Amniotic stem cell (primary cell): ENCODE measurements around the gene PDE6A.

ENCODE experiments used
- DNase-seq: peaks from one replicate; lab custom pipeline; 2025; lab: John Stamatoyannopoulos, UW

The PDE6A gene

DNA sequence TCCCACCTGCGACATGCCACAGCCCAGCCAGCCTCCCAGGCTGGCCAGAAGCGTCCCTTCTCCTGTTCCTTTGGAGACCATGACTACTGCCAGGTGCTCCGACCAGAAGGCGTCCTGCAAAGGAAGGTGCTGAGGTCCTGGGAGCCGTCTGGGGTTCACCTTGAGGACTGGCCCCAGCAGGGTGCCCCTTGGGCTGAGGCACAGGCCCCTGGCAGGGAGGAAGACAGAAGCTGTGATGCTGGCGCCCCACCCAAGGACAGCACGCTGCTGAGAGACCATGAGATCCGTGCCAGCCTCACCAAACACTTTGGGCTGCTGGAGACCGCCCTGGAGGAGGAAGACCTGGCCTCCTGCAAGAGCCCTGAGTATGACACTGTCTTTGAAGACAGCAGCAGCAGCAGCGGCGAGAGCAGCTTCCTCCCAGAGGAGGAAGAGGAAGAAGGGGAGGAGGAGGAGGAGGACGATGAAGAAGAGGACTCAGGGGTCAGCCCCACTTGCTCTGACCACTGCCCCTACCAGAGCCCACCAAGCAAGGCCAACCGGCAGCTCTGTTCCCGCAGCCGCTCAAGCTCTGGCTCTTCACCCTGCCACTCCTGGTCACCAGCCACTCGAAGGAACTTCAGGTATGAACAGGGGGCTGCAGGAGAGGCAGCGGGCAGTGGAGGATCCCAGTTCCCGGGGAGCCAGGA is 108.0 kb downstream of the PDE6A start:
- DNase-seq: no peak

DNA sequence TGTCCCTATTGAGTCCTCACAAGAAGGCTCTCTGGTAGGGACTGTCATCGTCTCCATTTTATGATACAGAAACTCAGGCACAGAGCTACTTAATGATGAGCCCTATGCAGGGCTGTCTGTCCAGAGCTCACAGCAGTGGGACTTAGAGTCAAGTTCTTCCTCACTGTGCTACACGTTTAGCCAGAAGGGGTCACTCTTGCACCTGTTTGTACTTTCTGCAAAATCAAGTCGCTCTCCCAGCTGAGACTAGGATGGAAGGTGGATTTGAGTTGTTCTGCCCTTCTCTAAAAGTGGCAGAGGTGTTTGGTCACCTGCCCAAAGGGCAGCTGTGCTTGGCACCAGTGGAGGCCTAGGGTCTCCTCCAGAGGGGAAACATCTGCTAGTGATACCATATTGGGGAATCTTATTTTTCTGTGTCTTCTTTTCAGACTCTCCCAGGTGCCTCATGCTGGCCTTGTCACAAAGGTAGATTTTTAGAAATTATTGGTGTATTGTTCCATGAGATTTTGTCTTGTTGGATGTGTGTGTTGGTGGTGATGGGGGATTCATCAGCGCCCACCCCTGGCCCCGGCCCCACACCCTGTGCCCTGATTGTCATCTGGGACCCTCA is 110.2 kb downstream of the PDE6A start:
- peak; percentile 72 for DNase-seq

DNA sequence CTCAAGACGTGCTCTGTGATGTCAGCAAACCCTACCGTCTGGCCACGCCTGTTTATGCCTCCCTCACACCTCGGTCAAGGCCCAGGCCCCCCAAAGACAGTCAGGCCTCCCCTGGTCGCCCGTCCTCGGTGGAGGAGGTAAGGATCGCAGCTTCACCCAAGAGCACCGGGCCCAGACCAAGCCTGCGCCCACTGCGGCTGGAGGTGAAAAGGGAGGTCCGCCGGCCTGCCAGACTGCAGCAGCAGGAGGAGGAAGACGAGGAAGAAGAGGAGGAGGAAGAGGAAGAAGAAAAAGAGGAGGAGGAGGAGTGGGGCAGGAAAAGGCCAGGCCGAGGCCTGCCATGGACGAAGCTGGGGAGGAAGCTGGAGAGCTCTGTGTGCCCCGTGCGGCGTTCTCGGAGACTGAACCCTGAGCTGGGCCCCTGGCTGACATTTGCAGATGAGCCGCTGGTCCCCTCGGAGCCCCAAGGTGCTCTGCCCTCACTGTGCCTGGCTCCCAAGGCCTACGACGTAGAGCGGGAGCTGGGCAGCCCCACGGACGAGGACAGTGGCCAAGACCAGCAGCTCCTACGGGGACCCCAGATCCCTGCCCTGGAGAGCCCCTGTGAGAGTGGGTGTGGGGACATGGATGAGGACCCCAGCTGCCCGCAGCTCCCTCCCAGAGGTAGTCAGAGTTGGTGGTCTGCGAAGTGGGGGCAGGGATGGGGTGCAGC is 111.3 kb downstream of the PDE6A start:
- DNase-seq: no peak

DNA sequence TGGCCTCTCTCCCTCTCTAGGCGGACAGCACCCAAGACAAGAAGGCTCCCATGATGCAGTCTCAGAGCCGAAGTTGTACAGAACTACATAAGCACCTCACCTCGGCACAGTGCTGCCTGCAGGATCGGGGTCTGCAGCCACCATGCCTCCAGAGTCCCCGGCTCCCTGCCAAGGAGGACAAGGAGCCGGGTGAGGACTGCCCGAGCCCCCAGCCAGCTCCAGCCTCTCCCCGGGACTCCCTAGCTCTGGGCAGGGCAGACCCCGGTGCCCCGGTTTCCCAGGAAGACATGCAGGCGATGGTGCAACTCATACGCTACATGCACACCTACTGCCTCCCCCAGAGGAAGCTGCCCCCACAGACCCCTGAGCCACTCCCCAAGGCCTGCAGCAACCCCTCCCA is 112.0 kb downstream of the PDE6A start:
- DNase-seq: no peak

DNA sequence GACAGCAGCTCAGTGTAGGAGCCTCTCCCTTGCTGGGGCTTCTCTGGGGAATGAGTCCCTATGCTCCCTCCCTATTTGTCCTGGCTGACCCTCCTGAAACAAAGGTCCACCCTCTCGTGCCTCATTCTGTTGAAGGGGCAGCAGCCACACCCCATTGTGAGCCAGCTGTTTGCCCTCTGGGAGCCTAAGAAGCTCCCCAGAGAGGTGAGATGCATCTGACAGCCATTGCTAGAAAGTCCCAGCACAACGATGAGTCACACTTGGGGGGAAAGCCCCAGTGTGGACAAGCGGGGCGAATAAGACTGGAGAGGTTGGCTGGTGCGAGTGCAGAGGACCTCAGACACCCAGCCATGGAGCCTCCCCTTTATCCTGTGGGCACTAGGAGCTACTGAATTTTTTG is 113.1 kb downstream of the PDE6A start:
- DNase-seq: peak; percentile 4

DNA sequence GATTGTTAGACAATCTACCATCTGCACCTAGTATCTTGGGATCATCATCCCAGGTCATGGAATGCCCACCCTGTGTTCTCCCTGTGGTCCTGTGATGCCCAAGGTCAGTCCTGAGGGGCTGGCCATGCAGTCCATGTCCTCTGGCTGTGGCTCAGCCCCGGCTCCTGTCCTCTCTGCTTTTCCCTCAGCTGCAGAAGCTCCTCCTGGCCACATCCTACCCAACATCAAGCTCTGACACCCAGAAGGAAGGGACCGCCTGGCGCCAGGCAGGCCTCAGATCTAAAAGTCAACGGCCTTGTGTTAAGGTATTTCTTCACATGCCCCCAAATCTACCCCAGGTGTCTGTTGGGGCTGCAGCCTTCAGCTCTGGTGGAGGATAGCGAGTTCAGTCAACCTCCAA is 114.0 kb downstream of the PDE6A start:
- no peak for DNase-seq

DNA sequence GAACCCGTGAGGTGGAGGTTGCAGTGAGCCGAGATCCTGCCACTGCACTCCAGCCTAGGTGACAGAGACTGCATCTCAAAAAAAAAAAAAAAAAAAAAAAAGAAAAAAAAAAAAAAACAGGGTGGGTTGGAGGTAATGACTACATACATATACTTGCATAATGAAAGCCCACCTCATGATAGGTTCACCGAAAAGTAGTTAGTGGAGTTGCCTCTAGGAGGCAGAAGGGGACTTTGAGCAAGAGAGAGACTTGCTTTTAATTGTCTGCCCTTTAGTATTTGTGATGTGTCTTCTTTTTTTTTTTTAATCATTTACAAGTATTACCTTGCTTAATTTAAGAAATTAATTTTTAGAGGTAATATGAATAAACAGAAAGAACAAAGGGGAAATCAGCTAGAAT is 114.6 kb downstream of the PDE6A start:
- DNase-seq: no peak

DNA sequence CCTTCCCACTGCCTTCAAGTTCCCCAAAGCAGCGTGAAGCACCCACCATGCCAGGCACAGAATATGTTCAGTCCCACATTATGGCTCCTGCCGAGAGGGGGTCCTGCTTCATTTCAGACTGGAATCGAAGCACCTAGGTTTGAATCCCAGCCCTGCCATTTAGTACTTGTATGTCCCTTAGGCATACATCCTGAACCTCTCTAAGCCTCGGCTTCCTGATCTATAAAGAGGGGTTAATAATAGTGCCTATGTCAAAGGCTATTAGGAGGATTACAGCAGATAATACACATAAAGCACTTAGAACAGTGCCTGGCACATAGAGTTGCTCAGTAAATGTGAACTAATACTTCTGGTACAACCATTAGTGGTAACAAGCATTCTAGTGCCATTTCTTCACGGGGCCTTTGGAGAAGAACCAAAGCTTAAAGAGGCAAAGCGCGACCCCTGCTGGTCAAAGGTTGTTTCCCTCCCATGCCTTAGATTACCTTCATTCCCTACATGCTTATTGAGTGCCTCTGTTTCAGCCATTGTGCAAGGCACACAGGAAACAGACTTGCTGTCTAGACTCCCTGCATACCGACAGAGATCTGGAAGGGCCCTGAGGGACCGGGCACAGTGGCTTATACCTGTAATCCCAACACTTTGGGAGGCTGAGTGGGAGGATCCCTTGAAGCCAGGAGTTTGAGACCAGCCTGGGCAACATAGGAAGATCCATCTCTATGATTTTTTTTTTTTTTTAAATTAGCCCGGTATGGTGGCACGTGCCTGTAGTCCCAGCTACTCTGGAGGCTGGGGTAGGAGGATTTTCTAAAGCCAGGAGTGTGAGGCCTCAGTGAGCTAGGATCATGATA is 116.2 kb downstream of the PDE6A start:
- DNase-seq: peak; percentile 72

DNA sequence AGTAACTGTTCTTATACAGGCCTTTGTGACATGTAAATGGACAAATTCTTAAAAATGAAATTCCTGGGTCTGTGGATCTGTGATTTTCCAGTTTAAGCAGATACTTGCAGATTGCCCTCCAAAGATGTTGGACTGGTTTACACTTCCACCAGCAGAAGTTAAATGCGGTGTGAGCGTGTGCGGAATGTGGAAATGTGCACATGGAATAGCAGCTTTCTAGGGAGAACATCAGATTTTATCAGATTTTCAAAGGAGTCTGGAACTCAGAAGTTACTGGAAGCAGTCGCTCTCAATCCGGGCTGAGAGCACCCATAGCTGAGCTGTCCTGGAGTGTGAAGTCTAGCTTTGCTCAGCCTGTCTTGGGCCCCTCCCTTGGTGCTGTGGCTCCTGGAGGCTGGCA is 117.0 kb downstream of the PDE6A start:
- no peak for DNase-seq

DNA sequence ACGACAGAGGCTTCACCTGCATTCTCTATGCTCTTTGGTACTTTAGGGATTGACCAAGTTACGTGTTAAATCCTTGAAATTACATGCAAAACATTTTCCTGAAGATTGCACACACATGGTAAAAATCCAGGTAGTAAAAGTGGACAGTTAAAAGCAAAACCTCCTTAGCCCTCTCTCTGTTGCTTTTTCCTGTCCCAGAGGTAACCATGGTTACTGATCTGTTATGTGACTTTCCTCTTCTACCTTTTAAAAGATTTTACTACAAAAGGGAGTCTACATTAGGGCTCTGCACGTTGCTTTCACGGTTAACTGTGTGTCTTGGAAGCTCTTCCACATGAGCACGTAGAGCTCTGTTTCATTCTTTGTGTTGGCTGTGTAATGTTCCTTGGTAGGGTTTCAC is 117.5 kb downstream of the PDE6A start:
- no peak for DNase-seq

DNA sequence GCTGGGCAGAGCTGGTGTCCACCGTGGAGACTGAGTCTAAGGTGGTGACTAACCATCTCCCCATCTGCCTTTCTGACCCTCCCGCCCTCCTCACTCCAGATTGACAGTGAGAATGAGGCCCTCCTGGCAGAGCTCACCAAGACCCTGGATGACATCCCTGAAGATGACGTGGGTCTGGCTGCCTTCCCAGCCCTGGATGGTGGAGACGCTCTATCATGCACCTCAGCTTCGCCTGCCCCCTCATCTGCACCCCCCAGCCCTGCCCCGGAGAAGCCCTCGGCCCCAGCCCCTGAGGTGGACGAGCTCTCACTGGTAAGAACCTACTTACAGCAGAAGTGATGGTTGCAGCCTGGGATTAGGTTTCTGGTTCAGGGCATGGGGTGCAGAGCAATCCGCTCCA is 118.0 kb downstream of the PDE6A start:
- no peak for DNase-seq

DNA sequence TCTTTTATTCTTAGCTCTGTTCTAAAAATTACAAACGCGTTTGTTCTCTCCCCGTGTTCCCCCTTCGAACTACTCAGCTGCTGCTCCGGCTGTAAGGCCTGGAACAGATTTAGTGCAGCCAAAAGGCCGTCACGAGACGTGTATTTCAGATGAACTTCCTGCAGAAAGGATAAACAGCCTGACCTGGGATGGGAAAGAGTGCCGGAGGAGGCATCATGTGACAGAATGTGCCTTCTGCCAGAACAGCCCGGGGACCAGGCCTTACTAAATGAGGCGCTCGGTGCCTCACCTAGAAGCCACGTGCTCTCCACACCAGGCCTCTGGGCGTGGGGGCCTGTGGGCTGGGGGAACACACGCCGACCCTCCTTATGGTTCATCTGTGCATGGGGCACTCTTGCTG is 119.7 kb downstream of the PDE6A start:
- no peak for DNase-seq

DNA sequence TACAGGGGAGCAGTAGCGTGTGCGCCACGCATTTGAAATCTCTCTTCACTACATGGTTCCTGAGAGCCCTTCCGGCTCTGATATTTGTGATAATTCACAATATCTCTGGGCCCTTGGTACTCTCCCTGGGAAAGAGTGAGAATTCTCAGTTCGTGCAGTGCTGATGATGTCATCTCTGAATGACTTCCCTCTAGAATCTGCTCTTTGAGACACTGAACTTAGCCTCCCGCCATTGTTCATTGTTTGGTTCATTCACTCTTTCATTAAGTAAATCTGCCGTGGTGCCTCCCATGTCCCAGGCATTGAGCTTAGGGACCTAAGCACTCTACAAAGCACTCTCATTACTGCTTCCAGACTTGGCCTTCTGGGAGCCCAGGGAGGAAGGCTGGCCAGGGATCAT is 120.5 kb downstream of the PDE6A start:
- DNase-seq: no peak

DNA sequence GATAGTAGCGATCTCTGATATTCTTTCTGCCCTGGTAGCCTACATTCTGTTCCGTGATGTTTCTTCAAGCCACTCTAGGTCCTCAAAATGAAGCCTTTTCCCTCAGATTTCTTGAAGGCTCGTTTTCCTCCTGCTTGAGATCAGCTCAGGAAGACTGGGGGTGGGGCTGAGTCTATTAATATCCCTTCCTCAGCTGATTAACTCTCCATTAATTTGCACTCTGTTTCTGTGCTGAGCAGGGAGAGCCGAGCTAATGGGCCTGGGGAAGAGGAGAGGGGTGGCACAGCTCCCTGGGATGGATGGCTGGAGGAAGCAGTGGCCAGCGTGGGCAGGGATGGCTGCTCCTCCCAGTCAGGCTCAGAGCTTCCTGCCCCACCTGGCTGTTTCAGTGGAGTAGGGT is 121.2 kb downstream of the PDE6A start:
- DNase-seq: no peak

DNA sequence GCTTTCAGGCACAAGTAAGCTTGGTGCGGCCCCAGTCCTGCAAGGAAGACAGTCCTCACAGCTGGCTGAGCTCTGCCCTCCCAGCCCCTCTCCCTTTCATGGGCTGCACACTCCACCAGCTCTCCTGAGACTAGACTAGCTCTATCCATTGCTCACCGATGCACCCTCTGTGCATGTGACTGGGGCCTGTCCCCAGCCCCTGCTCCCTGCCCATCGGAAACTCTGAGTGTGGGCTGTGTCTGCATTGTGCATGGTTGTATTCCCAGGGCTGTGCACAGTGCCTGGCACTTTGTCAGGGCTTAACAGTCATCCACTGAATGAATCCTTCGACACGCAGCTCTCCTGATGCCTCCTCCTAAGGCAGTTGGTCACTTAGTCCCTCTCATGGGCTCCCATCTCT is 122.3 kb downstream of the PDE6A start:
- DNase-seq: no peak

DNA sequence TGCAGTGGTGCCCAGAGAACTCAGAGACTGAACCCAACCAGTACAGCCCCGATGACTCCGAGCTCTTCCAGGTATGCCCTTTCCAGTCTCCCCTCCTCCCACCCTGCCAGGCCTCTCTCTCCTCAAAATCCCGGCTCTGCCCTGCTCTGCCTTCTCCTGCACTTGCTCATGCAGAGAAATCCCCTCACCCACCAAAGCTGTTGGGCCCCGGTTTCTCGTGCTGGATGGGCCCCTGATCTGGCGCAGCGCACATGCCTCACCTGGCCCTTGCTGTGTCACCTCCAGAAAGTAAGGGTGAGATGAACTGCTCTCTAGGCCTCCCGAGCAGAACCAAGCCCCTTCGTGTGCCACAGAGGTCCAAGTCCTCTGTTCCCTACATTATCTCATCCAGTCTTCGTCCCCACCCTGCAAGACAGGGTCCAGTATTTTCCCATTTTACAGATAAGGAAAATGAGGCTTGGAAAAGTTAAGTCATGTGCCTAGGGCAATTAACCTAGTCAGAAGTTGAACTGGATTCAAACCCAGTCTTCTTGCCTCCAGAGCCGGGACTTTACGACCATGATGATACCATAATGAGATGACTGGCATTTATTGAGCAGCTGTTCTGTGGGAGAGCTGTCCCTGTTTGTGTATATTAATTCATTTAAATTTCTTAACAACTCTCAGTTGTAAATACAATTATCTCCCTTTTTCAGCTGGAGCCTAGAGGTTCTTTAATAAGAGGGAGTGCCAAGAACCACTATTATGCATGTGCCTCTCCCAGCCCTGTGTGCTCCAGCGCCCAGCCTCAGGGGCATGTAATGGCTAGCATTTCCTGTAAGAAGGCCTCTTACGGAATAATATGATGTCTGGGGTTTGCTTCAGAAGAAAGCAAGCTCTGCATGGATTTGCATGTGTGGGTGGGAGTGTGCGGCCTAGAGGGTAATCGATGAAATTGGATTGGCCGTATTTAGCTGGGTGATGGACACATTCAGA is 123.8 kb downstream of the PDE6A start:
- no peak for DNase-seq

DNA sequence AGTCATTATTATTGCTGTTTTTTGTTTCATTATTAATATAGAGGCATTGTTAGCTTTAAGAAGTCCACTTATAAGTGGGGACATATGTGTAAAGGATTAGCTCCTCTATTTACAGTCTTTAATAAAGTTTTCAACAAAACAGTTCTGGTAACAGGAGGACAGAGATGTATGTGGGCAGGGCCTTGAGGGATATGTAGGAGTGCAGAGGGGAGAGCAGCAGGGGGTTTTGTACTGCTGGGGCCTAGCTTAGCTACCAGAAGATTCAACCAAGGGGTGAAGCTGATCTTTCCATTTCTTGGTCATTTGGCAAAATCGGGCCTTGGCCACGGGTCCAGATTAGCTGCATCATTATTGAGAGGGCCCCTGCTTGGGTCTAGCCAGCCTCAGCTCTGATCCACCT is 124.6 kb downstream of the PDE6A start:
- DNase-seq: no peak

DNA sequence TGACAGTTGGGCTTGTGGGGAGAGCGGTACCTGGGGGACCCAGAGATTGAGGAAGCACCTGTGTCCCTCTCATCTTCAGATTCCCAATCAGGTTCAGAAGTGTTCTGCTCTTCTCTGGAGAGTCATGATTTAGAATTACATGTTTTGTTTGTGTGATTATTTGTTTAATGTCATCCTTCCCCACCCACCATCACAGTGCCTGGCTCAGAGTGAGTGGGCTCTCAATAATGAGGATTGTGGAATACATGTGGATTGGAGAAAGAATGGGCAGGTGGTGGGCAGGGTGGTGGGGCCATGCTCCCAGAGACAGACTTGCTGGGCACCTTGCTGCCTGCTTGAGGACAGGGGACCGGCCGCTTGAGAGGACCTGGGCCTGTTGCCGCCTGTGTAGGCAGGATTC is 126.5 kb downstream of the PDE6A start:
- DNase-seq: no peak

DNA sequence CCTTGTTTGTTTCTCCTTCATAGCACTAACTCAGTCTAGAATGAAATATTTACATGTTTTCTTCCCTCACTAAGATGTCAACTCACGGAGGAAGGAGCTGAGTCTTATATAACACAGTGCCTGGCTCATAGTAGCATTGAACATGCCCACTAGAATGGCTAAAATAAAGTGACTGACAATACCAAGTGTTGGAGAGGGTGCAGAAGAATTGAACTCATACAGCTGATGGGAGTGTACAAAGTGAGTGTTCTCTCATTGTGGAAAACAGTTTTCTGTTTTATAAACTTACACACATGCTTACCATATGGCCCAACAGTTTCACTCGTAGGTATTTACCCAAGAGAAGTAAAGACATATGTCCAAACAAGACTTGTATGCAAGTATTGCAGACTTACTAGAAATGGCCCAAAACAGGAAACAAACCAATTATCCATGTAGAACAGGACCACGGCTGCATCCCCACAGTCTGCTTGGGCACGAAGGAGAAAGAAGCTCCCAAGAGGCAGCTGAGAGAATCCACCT is 127.0 kb downstream of the PDE6A start:
- DNase-seq: no peak

DNA sequence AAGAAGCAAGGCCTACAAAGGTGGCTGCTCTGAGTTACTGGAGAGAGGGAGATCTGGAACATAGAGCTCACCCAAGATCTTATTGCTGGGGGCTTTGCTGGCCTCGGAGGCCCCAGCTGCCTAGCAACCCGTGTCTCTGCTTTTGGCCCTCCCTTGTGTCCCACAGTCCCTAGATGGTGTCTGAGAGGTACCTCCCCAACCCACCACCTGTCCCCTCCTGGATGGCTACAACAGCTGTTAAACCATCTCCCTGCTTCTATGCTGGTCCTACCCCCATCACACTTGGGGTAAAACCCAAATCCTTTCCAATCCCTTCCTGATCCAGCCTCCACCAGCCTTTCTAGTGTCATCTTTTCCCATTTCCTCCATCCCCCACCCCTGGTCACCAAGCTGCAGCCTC is 127.9 kb downstream of the PDE6A start:
- no peak for DNase-seq

DNA sequence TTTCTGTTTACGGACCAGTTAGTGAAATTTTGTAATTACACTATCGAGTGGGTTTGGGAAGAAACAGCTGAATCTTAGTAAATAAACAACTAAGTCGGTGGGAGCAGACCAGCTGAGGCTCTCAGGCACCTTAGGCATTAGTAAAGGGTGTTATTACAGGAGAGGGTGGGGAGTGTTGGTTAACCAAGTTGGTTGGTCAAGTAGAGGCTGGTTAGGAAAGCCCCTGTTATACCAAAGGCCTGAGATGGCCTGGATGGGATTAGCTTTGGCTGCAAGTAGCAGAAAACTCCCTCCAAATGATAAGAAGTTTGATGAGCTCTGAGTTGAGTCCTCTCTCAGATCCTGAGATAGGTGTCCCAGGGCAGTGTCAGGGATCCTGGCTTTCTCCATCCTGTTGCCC is 133.1 kb downstream of the PDE6A start:
- DNase-seq: no peak
